Activated CD4-positive, alpha-beta T cell treated with anti-CD3 and anti-CD28 coated beads for 4 hours (primary cell): Measurements from ENCODE around the gene ZNF317.
"Not testable (repeated sequence)": the region's sequence is repeated elsewhere in the genome, so short reads cannot be mapped to it uniquely, and the experiment has no call there.

ENCODE experiments used
- DNase-seq, 2 donors: peaks; one replicate each; pipeline ENCODE4 v3.0.0-alpha.2; 2020

ZNF317 gene

DNA sequence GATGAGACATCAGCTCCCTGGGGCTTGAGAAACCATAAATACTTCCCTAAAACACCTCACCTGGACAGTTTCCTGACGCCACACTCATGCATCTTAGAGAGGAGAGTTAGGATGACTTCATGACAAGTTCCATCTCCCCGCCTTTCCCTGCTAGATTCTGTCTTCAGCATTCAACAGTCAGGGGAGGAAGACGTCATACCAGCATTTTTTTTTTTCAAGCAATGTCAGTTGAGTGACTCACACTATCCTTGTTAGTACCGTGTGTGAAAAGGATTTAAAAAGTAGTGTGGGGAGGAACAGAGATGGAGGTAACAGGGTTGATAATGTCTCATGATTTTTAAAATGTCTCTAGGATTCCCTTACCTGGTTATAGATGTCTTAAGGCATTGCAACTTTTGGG is 38.7 kb downstream of the ZNF317 start, which contains the start of gene OR7D2:
Gene OR7D2, plus strand, starts transcription at position 79 of the 400 bp plus-strand sequence. CDS start 6,803 bp downstream, outside the sequence.
- no peak for DNase-seq

DNA sequence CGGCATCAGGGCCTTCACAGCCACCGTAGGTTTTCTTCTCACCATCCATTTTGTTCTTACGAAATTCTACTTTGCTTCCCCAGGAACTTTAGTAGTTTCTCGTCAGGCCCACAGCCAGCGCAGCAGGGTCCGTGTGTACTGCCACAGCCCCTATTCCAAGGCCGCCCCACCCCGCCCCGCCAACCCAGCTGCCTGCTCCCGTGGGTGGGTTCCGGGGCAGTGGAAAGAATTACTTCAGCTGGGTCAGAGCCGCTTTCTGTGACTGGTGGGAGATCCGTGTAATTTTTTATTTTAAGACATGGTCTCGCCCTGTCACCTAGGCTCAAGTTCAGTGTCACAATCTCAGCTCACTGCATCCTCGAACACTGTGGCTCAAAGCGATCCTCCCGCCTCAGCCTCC is 42.8 kb downstream of the ZNF317 start:
- no peak for DNase-seq

DNA sequence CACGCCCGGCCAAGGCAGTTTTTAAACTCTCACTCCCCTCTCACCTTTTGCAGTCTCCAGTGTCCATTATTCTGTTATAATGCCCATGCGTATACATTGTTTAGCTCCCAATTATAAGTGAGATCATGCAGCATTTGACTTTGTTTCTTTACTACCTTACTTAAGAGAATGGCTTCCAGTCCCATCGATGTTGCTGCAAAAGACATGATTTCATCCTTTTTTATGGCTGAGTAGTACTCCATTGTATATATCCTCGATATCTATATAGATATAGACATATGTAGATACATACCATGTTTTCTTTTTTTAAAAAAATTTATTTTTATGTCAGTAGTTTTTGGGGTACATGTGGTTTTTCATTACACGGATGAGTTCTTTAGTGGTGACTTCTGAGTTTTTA is 47.0 kb downstream of the ZNF317 start:
- DNase-seq, result no peak

DNA sequence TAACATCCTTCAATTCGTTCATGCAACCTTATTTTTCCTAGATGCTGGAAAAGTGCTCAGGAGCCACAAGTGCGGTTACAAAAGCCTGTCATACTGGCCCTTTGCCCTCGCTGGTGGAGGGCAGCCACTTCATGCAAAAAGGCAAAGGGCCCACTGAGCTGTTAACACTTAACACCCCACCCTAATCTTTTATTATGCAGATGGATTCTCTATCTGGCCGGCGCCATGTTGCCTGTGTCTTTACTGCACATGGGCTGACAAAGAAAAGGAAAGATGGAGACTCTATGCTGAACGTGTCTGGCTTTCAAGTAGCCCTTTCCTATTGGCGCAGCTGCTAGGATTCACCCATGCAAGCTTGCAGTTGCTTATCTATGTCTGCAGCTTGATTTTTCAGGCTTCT is 49.3 kb downstream of the ZNF317 start:
- DNase-seq, result no peak

DNA sequence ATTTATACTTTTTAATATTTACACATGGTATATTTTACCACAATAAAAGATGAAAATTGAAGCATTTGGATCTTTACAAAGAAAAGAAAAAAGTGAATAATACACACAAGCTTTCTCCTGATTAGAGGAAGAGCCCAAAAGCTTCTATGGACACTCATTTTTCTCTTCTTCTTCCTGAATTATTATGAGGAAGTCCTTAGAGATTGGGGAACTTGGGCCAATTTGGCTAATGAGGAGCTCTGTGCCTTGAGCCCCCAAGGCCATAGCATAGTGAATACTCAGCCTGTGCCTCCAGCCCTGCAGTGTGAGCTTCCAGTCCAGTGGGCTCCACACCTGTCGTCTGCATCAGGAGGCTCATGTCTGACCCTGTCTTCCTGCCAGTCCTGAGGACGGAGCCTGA is 57.8 kb downstream of the ZNF317 start:
- DNase-seq, result not testable (repeated sequence)

DNA sequence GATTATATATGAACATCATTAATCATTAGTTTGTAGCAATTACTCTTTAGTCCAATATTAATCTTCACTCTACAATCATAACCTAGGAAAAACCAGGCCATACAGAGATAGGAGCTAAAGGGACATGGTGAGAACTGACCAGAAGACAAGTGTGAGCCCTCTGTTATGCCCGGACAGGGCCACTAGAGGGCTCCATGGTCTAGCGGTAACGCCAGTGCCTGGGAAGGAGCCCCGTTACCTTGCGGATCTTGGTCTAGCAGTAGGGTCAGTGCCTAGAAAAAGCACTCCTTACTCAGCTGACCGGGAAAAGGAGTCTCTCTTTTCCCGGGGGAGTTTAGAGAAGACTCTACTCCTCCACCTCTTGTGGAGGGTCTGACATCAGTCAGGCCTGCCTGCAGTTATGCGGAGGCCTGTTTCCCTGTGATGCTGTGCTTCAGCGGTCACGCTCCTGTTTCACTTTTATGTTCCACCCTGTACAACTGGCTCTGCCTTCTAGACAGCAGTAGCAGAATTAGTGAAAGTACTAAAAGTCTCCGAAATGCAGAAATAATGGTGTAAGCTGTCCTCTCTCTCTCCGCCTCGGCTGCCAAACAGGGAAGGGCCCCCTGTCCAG is 65.4 kb downstream of the ZNF317 start:
- peak; percentile 57 to 60 for DNase-seq
